PFSK-1 (cell line): ENCODE measurements around the gene SYCN.

Experiments used
- POLR2AphosphoS5 ChIP-seq: IDR thresholded peaks from 2 replicates; pipeline ENCODE4 v1.6.1; 2012; ENCODE audit warnings: low read depth, mild to moderate bottlenecking, control low read depth, low read length, moderate library complexity
- REST ChIP-seq, 2 experiments: IDR thresholded peaks; 2 replicates each; pipeline versions ENCODE4 v1.6.1 to v1.8.0; 2011 to 2012; ENCODE audit warnings: low read depth in 2 of 2, low read length in 2 of 2, control low read depth in 1 of 2, inconsistent platforms in 1 of 2, mild to moderate bottlenecking in 1 of 2, moderate library complexity in 1 of 2; ENCODE audit not compliant: insufficient read depth in 1 of 2

DNA sequence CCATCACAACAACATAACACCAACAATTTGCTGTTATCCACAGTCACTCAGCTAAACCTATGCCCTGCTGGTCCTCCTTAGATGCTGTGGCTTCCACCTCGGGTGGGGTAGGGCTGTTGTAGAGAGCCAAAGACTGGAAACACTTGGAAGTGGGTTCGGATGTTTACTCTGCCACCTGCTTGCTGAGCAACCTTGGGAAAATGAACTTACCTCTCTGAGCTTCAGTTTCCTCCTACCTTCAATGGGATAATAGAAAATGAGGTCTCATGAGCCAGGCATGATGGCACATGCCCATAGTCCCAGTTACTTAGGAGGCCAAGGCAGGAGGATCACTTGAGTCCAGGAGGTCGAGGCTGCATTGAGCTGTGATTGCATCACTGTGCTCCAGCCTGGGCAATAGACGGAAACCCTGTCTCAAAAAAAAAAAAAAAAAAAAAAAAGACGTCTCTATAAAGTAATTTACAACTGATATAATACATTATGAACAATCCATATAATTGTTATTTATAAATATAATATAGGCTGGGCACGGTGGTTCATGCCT, 3.3 kb upstream of the SYCN start:
- TF ChIP-seq POLR2AphosphoS5 (no peak), REST (IDR thresholded peaks at IDR 0.05; ENCODE audit: insufficient read depth in 1 of 2, low read depth in 2 of 2, low read length in 2 of 2) (no peak)
